Omental fat pad (tissue), 4 donors: ENCODE measurements around the gene SPEN. TPM values are rescaled to one million over a fixed set of nuclear protein-coding genes. Genes with fewer than 3 reads are reported as not detected.
"Not testable (repeated sequence)": the region's sequence is repeated elsewhere in the genome, so short reads cannot be mapped to it uniquely, and the experiment has no call there.

Experiments
- ATAC-seq: fragments of 150-250 bp; one replicate; pipeline ENCODE4 v1.9.1; 2016; ENCODE audit warnings: mild to moderate bottlenecking, moderate library complexity; ENCODE audit not compliant: low FRiP score
- DNase-seq: peaks from one replicate; pipeline ENCODE4 v3.0.0-alpha.2; 2019; ENCODE audit warnings: low spot score
- CTCF ChIP-seq, 3 donors: fragments of 450-650 bp; IDR thresholded peaks; one replicate each; pipeline ENCODE4 v1.5.1; 2016 to 2017; ENCODE audit warnings: antibody characterized with exemption in 3 of 3, mild to moderate bottlenecking in 3 of 3, moderate library complexity in 2 of 3
- total RNA-seq, 4 donors: library from RNA; depleted of rRNA; stranded (reverse); fragments of >200 nt; gene quantifications; one replicate each; pipeline ENCODE4 v1.1.0, GENCODE V29; 2016

SPEN gene
- total RNA-seq, 4 donors from 2014 or later: 33.4 to 64.0 (median 51.5) TPM

GRCh38 chr1:15835205-15835740 lies 12.2 kb upstream of the SPEN start:
- ATAC-seq (peak; percentile 13), DNase-seq (no peak)
- no peak for TF ChIP-seq CTCF (IDR thresholded peaks at IDR 0.05)

GRCh38 chr1:15835741-15836510 lies 11.6 kb upstream of the SPEN start:
- ATAC-seq (peak; percentile 94), DNase-seq (peak; percentile 97)
- TF ChIP-seq CTCF (IDR thresholded peaks at IDR 0.05): no peak

- DNase-seq, ATAC-seq: not testable (repeated sequence)
Measured at GRCh38 chr1:15836511-15836771, 11.1 kb upstream of the SPEN start.

- TF ChIP-seq CTCF (IDR thresholded peaks at IDR 0.05): no peak
- DNase-seq: no peak
- ATAC-seq: no peak
Measured at GRCh38 chr1:15836772-15837669, 10.5 kb upstream of the SPEN start.

- ATAC-seq (no peak), DNase-seq (no peak)
- no peak for TF ChIP-seq CTCF (IDR thresholded peaks at IDR 0.05)
Measured at GRCh38 chr1:15837931-15838330, 9.6 kb upstream of the SPEN start.

GRCh38 chr1:15838721-15839120 lies 8.8 kb upstream of the SPEN start:
- ATAC-seq (no peak), DNase-seq (no peak)
- TF ChIP-seq CTCF (IDR thresholded peaks at IDR 0.05): no peak

GRCh38 chr1:15843826-15844572 lies 3.5 kb upstream of the SPEN start:
- TF ChIP-seq CTCF (IDR thresholded peaks at IDR 0.05): no peak
- DNase-seq (no peak), ATAC-seq (no peak)

- not testable (repeated sequence) for DNase-seq, ATAC-seq
Measured at GRCh38 chr1:15846056-15846455, 1.5 kb upstream of the SPEN start.
